Psoas muscle (tissue), 8 donors: ENCODE measurements around the gene JPT2. TPM values are rescaled to one million over a fixed set of nuclear protein-coding genes. Genes with fewer than 3 reads are reported as not detected.
A peak's percentile ranks its signal among the peaks of the same experiment; 100 is the strongest.

Experiments used
- ATAC-seq, 4 donors: fragments of 200-7000 bp; cut with Tn5 transposase; one replicate each; pipeline ENCODE4 v1.9.1; 2020; ENCODE audit warnings: moderate library complexity in 3 of 4, mild to moderate bottlenecking in 2 of 4
- DNase-seq, 2 donors: peaks; one replicate each; pipeline ENCODE4 v3.0.0-alpha.2; 2020
- H3K27ac ChIP-seq: fragments of 200-600 bp; one replicate; pipeline ENCODE4 v1.8.0; 2022
- H3K27me3 ChIP-seq, 3 donors: fragments of 200-600 bp in 1 of 3; one replicate each; pipeline versions ENCODE4 v1.6.1 to v1.8.0; 2013 to 2022; ENCODE audit warnings: low read length in 2 of 3, mild to moderate bottlenecking in 2 of 3, moderate library complexity in 1 of 3; ENCODE audit not compliant: insufficient read depth in 3 of 3
- H3K36me3 ChIP-seq, 2 donors: fragments of 200-600 bp in 1 of 2; one replicate each; pipeline versions ENCODE4 v1.6.1 to v1.8.0; 2013 to 2022; ENCODE audit warnings: low read depth in 1 of 2, mild to moderate bottlenecking in 1 of 2, moderate library complexity in 1 of 2; ENCODE audit not compliant: insufficient read depth in 1 of 2
- H3K4me1 ChIP-seq: fragments of 200-600 bp; one replicate; pipeline ENCODE4 v1.8.0; 2022
- H3K4me3 ChIP-seq: fragments of 200-600 bp; one replicate; pipeline ENCODE4 v1.8.0; 2022; ENCODE audit warnings: mild to moderate bottlenecking
- H3K9me3 ChIP-seq: fragments of 200-600 bp; one replicate; pipeline ENCODE4 v1.8.0; 2022
- WGBS, 3 donors: extraction: QIAGEN DNeasy Blood & Tissue Kit; methylation state at CpG; one replicate each; pipeline versions ENCODE4 v1.1.6 to v1.1.7; 2013; 5-methylcytosine and 5-hydroxymethylcytosine counted together
- intact Hi-C, 2 donors: fragments of 100-400 bp; cut with DNase I; formaldehyde crosslinking; loops; one replicate each; pipeline versions ENCODE4 v1.11.0 to v1.14.2; 2022
- polyA plus RNA-seq, 3 donors: library from polyadenylated mRNA; stranded (reverse); fragments of 200-250 nt; gene quantifications; one replicate each; pipeline ENCODE4 v1.2.3, GENCODE V29; 2013
- total RNA-seq, 4 donors: library from RNA; stranded (reverse); fragmentation: NEBNext Ultra II Directional in 2 of 4; extraction: Animal tissue kit (Norgen Biotek cat#: 25700) in 2 of 4; gene quantifications; one replicate each; pipeline versions ENCODE4 v1.2.1 to v1.2.4, GENCODE V29; 2021 to 2023
- TF ChIP-seq, protein P1 (sequence below): fragments of 200-600 bp; IDR thresholded peaks from one replicate; pipeline ENCODE4 v1.8.0; 2022; ENCODE audit warnings: antibody characterized with exemption
- donor health status: healthy with polysubstance abuse.
- donor health status: DM: no; HTN: no; CAD: no; lungs with moderate emphysema.
- donor health status: Bipolar disorder and iron deficiency.
- donor health status: healthy.
- donor health status: DM: yes; HTN: yes; CAD: no.
- donor health status: DM: no; HTN: no; CAD: no.
- donor health status: DM: no; HTN: no; CAD: no.
- donor health status: DM: yes; HTN: yes; CAD: no.

JPT2 gene
- total and polyA plus RNA-seq, 7 donors = 14.4 to 30.6 (median 24.1) TPM

GRCh38 chr16:1689853-1690252 is 11.8 kb downstream of the JPT2 start:
- H3K9me3 ChIP-seq = no peaks in the 10 kb centered on the region
- DNase-seq = no peak
- ATAC-seq = no peak
- peaks cover 7 to 84% of the 10 kb centered on the region in 2 donors for H3K36me3 ChIP-seq
- H3K4me1 ChIP-seq = no peaks in the 10 kb centered on the region
- WGBS, 3 donors = 93 to 97% (median 96%) methylated on average over 13 of the region's 13 CpGs
- H3K27me3 ChIP-seq = no peaks in the 10 kb centered on the region
- intact Hi-C loops = no loop called here
- no peak overlapping the region for H3K4me3 ChIP-seq
- H3K27ac ChIP-seq = no peak overlapping the region
- TF ChIP-seq, protein P1, sequence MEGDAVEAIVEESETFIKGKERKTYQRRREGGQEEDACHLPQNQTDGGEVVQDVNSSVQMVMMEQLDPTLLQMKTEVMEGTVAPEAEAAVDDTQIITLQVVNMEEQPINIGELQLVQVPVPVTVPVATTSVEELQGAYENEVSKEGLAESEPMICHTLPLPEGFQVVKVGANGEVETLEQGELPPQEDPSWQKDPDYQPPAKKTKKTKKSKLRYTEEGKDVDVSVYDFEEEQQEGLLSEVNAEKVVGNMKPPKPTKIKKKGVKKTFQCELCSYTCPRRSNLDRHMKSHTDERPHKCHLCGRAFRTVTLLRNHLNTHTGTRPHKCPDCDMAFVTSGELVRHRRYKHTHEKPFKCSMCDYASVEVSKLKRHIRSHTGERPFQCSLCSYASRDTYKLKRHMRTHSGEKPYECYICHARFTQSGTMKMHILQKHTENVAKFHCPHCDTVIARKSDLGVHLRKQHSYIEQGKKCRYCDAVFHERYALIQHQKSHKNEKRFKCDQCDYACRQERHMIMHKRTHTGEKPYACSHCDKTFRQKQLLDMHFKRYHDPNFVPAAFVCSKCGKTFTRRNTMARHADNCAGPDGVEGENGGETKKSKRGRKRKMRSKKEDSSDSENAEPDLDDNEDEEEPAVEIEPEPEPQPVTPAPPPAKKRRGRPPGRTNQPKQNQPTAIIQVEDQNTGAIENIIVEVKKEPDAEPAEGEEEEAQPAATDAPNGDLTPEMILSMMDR = no peak

DNA sequence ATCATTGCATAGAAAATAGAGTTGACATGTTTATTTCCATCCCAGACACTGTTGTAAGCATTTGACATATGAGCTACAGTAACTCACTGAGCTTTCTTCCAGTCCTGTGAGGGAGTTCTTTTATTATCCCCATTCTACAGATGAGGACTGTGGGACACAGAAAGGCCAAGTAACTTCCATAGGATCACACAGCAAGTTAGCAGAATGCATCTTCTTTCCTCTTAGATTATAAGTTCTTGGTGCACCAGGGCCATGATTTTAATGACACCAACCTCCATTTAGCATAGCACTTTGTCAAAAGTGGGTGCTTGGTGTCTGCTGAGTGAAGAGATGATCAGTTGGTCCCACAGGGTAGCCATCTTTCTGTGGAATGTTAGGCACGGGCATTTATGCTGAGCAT is 12.7 kb downstream of the JPT2 start:
- Histone ChIP-seq H3K36me3 (peaks cover 3 to 80% of the 10 kb centered on the region in 2 donors), H3K4me3 (no peak overlapping the region), H3K4me1 (no peaks in the 10 kb centered on the region), H3K27me3 (no peaks in the 10 kb centered on the region), H3K27ac (no peak overlapping the region), H3K9me3 (no peaks in the 10 kb centered on the region)
- TF ChIP-seq, protein P1 = no peak
- intact Hi-C loops = no loop called here
- no peak for DNase-seq
- 71 to 94% (median 92%) methylated on average over 1 of the region's 1 CpG for WGBS, 3 donors
- ATAC-seq = no peak

GRCh38 chr16:1691276-1691675 is 13.2 kb downstream of the JPT2 start:
- Histone ChIP-seq H3K4me1 (no peaks in the 10 kb centered on the region), H3K27me3 (no peaks in the 10 kb centered on the region), H3K36me3 (peaks cover 3 to 79% of the 10 kb centered on the region in 2 donors), H3K9me3 (no peaks in the 10 kb centered on the region), H3K4me3 (no peak overlapping the region), H3K27ac (no peak overlapping the region)
- DNase-seq = no peak
- TF ChIP-seq, protein P1 = no peak
- intact Hi-C loops = no loop called here
- ATAC-seq = peak; percentile 49 to 60 (median 52)

- Histone ChIP-seq H3K4me3 (no peak overlapping the region), H3K4me1 (no peaks in the 10 kb centered on the region), H3K27me3 (no peaks in the 10 kb centered on the region), H3K36me3 (peaks cover 3 to 77% of the 10 kb centered on the region in 2 donors), H3K27ac (no peak overlapping the region), H3K9me3 (no peaks in the 10 kb centered on the region)
- peak in 1 of 4 donors; percentile 34 for ATAC-seq
- WGBS, 3 donors = 89 to 94% (median 93%) methylated on average over 21 of the region's 21 CpGs
- DNase-seq = no peak
- TF ChIP-seq, protein P1 = no peak
- intact Hi-C loops = no loop called here
Measured at GRCh38 chr16:1691956-1692355, 13.9 kb downstream of the JPT2 start.

DNA sequence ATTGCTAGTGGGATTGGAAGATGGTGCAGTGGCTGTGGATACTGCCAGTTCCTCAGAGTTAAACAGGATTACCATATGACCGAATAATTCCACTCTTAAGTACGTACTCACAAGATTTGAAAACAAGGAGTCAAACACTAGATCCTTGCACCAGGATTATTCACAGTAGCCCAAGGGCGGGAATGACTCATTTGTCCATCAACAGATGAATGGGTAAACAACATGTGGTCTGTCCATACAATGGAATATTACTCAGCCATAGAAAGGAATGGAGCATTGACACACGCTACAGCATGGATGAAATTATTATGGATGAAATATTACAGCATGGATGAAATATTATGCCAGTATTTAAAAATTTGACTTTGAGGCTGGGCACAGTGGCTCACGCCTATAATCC is 18.8 kb downstream of the JPT2 start:
- Histone ChIP-seq H3K27me3 (no peaks in the 10 kb centered on the region), H3K9me3 (no peaks in the 10 kb centered on the region), H3K27ac (no peak overlapping the region), H3K4me1 (no peaks in the 10 kb centered on the region), H3K4me3 (no peak overlapping the region), H3K36me3 (peaks cover 3 to 79% of the 10 kb centered on the region in 2 donors)
- no peak for ATAC-seq
- WGBS, 3 donors = 98 to 99% (median 98%) methylated on average over 5 of the region's 5 CpGs
- intact Hi-C loops = no loop called here
- no peak for DNase-seq
- TF ChIP-seq, protein P1 = no peak
